ENCODE data around the gene FRY.

DNA sequence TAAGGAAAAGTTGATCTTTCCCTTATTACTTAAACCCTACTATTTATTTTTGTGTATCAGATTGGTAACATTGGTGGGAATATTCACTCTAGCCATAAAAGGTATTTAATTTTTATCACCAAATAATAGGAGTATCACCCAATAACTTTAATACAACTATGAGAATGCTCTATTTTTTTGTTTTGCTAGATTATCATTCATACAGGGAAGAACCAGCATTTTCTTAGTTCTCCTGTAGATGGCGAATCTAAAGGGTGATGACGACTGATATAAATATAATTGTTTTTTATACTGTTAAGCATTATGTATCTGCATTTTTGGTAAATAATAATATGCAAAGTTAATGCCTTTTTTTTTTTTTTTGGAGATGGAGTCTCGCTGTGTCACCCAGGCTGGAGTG, 7.9 kb upstream of the FRY start:
- TF ChIP-seq, protein P1, sequence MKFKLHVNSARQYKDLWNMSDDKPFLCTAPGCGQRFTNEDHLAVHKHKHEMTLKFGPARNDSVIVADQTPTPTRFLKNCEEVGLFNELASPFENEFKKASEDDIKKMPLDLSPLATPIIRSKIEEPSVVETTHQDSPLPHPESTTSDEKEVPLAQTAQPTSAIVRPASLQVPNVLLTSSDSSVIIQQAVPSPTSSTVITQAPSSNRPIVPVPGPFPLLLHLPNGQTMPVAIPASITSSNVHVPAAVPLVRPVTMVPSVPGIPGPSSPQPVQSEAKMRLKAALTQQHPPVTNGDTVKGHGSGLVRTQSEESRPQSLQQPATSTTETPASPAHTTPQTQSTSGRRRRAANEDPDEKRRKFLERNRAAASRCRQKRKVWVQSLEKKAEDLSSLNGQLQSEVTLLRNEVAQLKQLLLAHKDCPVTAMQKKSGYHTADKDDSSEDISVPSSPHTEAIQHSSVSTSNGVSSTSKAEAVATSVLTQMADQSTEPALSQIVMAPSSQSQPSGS (IDR thresholded peaks at IDR 0.05; ENCODE audit: low read length): no peak
- TF ChIP-seq, protein P2, sequence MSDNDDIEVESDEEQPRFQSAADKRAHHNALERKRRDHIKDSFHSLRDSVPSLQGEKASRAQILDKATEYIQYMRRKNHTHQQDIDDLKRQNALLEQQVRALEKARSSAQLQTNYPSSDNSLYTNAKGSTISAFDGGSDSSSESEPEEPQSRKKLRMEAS (IDR thresholded peaks at IDR 0.05; ENCODE audit: low read depth, low read length): no peak
- TF ChIP-seq CBX5 (IDR thresholded peaks at IDR 0.05; ENCODE audit: low read depth) (no peak), POLR2A (IDR thresholded peaks at IDR 0.05; ENCODE audit: low read depth, low read length) (no peak), TAF1 (IDR thresholded peaks at IDR 0.05; ENCODE audit: borderline replicate concordance, low read depth, low read length) (no peak), SIN3A (IDR thresholded peaks at IDR 0.05; ENCODE audit: low read depth, low read length) (no peak), SP1 (IDR thresholded peaks at IDR 0.05; ENCODE audit: low read depth, low read length) (no peak), EZH2 (IDR thresholded peaks at IDR 0.05; ENCODE audit: borderline replicate concordance, control insufficient read depth, low read depth, low read length) (no peak), ASH2L (IDR thresholded peaks at IDR 0.05; ENCODE audit: borderline replicate concordance, low read depth) (no peak), TCF12 (IDR thresholded peaks at IDR 0.05; ENCODE audit: low read depth, low read length) (no peak)
- TF ChIP-seq, protein P3, sequence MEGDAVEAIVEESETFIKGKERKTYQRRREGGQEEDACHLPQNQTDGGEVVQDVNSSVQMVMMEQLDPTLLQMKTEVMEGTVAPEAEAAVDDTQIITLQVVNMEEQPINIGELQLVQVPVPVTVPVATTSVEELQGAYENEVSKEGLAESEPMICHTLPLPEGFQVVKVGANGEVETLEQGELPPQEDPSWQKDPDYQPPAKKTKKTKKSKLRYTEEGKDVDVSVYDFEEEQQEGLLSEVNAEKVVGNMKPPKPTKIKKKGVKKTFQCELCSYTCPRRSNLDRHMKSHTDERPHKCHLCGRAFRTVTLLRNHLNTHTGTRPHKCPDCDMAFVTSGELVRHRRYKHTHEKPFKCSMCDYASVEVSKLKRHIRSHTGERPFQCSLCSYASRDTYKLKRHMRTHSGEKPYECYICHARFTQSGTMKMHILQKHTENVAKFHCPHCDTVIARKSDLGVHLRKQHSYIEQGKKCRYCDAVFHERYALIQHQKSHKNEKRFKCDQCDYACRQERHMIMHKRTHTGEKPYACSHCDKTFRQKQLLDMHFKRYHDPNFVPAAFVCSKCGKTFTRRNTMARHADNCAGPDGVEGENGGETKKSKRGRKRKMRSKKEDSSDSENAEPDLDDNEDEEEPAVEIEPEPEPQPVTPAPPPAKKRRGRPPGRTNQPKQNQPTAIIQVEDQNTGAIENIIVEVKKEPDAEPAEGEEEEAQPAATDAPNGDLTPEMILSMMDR (IDR thresholded peaks at IDR 0.05 in 2 of 3, conservative IDR thresholded peaks at IDR 0.05 in 1 of 3; ENCODE audit: control insufficient read depth in 2 of 3, extremely low read depth in 1 of 3, insufficient read depth in 1 of 3, low read depth in 3 of 3, low read length in 3 of 3): peak in 1 of 3 experiments; percentile 14; a peak in 1 of 6 replicates
